COLO668 (cell line): ENCODE results near the gene BIVM.
"Not testable (repeated sequence)": the region's sequence is repeated elsewhere in the genome, so short reads cannot be mapped to it uniquely, and the experiment has no call there.

Experiments
- DNase-seq: peaks from one replicate; lab custom pipeline; 2025; ENCODE audit not compliant: unreplicated experiment; lab: John Stamatoyannopoulos, UW

Gene BIVM

GRCh38 chr13:102798581-102799425 is at the start of gene BIVM, which contains the start of gene POGLUT2:
BIVM (plus strand) TSS chr13:102799119; CDS start chr13:102807268, 8,149 bp downstream.
POGLUT2 (minus strand) TSS chr13:102798976; CDS start chr13:102798670, 306 bp downstream.
- DNase-seq, result peak; percentile 99

- DNase-seq, result no peak
Measured at GRCh38 chr13:102751886-102752285, 47.0 kb upstream of the BIVM start.

GRCh38 chr13:102757006-102757405 is 41.9 kb upstream of the BIVM start:
- DNase-seq, result no peak

DNA sequence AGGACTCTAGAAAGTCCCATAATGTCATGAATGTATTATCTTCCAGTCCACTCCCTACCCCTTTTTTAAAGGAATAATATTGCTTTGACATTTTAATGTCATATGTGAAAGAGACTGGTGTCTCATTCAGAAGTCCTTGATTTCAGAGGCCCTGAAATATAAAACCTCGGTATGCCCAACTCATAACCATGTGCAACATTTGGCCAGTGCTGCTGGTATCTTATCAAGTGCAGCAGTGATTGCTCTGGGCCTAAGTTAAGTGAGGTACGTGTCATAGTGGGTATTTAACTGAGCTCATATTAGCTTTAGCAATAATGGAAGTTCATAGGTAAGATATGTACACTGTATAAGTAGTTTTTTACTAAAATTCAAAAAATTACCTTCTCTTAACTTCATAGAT is 40.1 kb upstream of the BIVM start:
- no peak for DNase-seq

- DNase-seq, result no peak
Measured at GRCh38 chr13:102761071-102761470, 37.8 kb upstream of the BIVM start.

- no peak for DNase-seq
Measured at GRCh38 chr13:102763741-102764140, 35.2 kb upstream of the BIVM start.

GRCh38 chr13:102768909-102769308 is 30.0 kb upstream of the BIVM start:
- no peak for DNase-seq

GRCh38 chr13:102769679-102770078 is 29.2 kb upstream of the BIVM start:
- no peak for DNase-seq

GRCh38 chr13:102770435-102770834 is 28.5 kb upstream of the BIVM start:
- no peak for DNase-seq

DNA sequence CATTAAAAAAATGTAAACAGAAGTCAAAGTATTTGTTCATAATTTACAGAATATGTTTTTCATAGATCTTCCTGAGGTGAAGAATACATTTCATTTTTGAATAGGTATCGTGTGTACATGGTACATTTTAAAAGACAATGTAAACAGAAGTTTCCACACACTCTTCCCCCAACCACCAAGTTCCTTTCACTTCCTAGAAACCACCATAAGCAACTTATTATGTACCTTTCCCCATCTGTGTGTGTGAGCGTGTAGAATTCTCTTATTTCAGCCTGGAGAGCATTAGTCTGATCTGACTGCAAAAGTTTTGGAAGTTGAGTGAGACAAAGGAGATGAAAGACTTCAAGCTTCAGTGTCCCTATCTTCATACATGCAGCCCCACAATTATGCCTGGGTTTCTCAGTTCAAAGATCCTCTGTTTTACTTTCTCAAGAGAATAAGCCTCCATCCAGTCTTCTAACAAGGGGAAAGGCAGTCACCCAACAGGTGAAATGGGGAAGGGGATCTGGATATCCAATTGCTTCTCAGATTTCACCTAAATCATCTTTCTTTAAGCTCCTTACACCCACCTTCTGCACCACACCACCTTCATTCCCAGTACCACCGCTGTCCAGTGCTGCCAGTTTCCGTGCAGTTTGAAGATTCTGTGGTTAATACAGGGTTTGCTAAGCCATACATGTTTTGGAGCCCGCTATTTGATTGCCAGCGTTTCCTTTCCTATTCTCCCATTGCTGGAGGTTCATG is 27.4 kb upstream of the BIVM start:
- DNase-seq, result no peak

- DNase-seq, result no peak
Measured at GRCh38 chr13:102772042-102772425, 26.9 kb upstream of the BIVM start.

- peak; percentile 98 for DNase-seq
Measured at GRCh38 chr13:102773441-102774213, 25.3 kb upstream of the BIVM start, which contains the start of gene TEX30. TEX30 (minus strand) TSS chr13:102773786; CDS start chr13:102770026, 3,760 bp downstream.

- no peak for DNase-seq
Measured at GRCh38 chr13:102774214-102774568, 24.7 kb upstream of the BIVM start.

- DNase-seq, result no peak
Measured at GRCh38 chr13:102774591-102775520, 24.1 kb upstream of the BIVM start.

GRCh38 chr13:102776271-102776670 is 22.6 kb upstream of the BIVM start:
- no peak for DNase-seq

- no peak for DNase-seq
Measured at GRCh38 chr13:102777736-102778135, 21.2 kb upstream of the BIVM start.

DNA sequence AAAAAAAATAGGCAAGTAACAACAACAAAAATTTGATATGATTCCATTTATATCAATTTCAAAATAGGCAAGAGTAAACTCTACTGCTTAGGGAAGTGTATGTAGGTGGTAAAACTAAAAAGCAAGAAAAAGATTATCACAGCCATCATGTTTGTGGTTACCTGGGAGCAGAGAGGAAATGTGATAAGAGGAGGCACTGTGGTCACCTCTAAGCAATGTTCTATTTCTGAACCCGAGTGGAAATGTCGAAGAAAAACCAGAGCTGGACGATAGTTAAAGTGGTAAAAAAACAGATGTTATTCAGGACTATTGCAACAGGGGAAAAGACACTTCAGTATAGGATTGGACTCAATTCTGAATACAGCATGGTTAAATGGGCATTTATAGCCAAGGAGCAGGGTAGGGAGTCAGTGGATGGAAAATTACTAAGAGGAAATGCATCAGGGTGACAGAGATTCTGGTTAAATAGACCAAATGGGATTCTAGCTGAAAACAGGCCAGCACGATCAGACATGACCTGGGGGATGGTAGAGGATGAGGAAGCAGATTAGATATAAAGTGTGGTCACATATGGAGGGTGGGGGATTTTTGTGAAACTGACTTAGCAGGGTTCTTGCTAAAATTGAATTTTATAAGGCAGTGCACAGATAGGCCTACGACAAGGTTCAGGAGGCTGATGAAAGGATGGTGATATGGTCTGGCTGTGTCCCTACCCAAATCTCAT is 19.3 kb upstream of the BIVM start:
- no peak for DNase-seq

DNA sequence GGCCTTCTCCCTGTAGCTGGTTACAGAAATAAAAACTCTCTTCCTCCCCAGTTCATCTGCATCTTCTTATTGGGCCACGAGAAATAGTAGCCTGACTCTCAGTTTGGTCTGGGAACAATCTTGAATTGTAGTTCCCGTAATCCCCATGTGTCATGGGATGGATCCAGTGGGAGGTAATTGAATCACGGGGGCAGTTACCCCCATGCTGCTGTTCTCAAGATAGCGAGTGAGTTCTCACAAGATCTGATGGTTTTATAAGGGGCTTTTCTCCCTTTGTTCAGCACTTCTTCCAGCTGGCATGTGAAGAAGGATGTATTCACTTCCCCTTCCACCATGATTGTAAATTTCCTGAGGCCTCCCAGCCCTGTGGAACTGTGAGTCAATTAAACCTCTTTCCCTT is 18.3 kb upstream of the BIVM start:
- not testable (repeated sequence) for DNase-seq

- DNase-seq, result no peak
Measured at GRCh38 chr13:102781591-102781990, 17.3 kb upstream of the BIVM start.

GRCh38 chr13:102784483-102784882 is 14.4 kb upstream of the BIVM start:
- no peak for DNase-seq
